ENCODE results near the gene NMT2. TPM values are rescaled to one million over a fixed set of nuclear protein-coding genes. Genes with fewer than 3 reads are reported as not detected.

The NMT2 gene
- polyA plus RNA-seq, 3 donors, result 0.35 to 1.1 (median 0.36) TPM

DNA sequence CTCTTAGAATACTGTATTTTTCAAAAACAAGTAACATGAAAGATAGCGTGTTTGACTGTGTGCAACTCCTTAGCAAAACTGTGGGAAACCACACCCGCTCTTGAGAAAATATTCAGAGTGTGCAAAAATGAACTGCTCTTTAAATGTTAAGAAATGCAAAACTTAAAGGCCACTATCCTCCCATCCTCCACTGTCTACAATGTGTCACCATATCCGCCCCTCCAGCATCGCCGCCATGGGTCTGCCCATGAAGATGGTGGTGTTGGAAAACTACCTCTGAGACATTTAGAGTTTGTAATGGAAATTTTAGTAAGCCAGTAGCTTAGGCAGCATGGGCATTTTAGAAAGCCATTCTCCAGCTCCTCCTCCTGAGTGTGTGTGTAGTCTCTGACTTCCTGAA is 20.1 kb upstream of the NMT2 start:
- Histone ChIP-seq H3K27ac (ENCODE audit: low read depth in 1 of 2, low read length in 2 of 2) (no peak overlapping the region), H4K20me1 (ENCODE audit: insufficient read depth, low read length) (no peaks in the 10 kb centered on the region), H3K36me3 (replicated peaks in 1 of 2; ENCODE audit: control insufficient read depth in 1 of 2, insufficient read depth in 2 of 2, low read length in 2 of 2) (no peaks in the 10 kb centered on the region), H3K9ac (ENCODE audit: insufficient read depth, low read length, poor library complexity, severe bottlenecking) (no peak overlapping the region), H3K4me2 (replicated peaks; ENCODE audit: extremely low read depth, low read length, poor library complexity, severe bottlenecking) (no peak overlapping the region), H3K4me1 (ENCODE audit: control insufficient read depth in 1 of 2, insufficient read depth in 2 of 2, low read length in 2 of 2) (peaks cover 0 to 4% of the 10 kb centered on the region in 2 donors), H3K27me3 (ENCODE audit: control insufficient read depth in 2 of 2, insufficient read depth in 2 of 2, low read length in 2 of 2) (peaks cover 3 to 8% of the 10 kb centered on the region in 2 donors), H2AFZ (ENCODE audit: insufficient read depth, low read depth, low read length, poor library complexity, severe bottlenecking) (no peak overlapping the region), H3K4me3 (replicated peaks in 1 of 3; ENCODE audit: low read depth in 2 of 3, low read length in 3 of 3) (no peak overlapping the region), H3K79me2 (ENCODE audit: insufficient read depth, low read length) (no peaks in the 10 kb centered on the region), H3K9me3 (replicated peaks in 1 of 2; ENCODE audit: control insufficient read depth in 1 of 2, insufficient read depth in 1 of 2, low read length in 2 of 2) (peaks cover 5 to 6% of the 10 kb centered on the region in 2 donors)
- no CpG with 5 or more reads among the region's 5 CpGs for WGBS (ENCODE audit: insufficient coverage)
- DNase-seq, result no peak
- Mint-ChIP-seq H3K27me3 (ENCODE audit: low read depth in 3 of 3) (peaks cover 31 to 44% (median 36%) of the 10 kb centered on the region in 3 donors), H3K36me3 (no peaks in the 10 kb centered on the region), H3K9me3 (peaks cover 2 to 17% (median 10%) of the 10 kb centered on the region in 7 donors), H3K4me1 (peaks cover 5% of the 10 kb centered on the region), H3K27ac (no peak overlapping the region), H3K4me3 (no peak overlapping the region)
- intact Hi-C loops (cut with micrococcal nuclease), result no loop called here
- TF ChIP-seq, protein P1, sequence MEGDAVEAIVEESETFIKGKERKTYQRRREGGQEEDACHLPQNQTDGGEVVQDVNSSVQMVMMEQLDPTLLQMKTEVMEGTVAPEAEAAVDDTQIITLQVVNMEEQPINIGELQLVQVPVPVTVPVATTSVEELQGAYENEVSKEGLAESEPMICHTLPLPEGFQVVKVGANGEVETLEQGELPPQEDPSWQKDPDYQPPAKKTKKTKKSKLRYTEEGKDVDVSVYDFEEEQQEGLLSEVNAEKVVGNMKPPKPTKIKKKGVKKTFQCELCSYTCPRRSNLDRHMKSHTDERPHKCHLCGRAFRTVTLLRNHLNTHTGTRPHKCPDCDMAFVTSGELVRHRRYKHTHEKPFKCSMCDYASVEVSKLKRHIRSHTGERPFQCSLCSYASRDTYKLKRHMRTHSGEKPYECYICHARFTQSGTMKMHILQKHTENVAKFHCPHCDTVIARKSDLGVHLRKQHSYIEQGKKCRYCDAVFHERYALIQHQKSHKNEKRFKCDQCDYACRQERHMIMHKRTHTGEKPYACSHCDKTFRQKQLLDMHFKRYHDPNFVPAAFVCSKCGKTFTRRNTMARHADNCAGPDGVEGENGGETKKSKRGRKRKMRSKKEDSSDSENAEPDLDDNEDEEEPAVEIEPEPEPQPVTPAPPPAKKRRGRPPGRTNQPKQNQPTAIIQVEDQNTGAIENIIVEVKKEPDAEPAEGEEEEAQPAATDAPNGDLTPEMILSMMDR (IDR thresholded peaks at IDR 0.05), result no peak

DNA sequence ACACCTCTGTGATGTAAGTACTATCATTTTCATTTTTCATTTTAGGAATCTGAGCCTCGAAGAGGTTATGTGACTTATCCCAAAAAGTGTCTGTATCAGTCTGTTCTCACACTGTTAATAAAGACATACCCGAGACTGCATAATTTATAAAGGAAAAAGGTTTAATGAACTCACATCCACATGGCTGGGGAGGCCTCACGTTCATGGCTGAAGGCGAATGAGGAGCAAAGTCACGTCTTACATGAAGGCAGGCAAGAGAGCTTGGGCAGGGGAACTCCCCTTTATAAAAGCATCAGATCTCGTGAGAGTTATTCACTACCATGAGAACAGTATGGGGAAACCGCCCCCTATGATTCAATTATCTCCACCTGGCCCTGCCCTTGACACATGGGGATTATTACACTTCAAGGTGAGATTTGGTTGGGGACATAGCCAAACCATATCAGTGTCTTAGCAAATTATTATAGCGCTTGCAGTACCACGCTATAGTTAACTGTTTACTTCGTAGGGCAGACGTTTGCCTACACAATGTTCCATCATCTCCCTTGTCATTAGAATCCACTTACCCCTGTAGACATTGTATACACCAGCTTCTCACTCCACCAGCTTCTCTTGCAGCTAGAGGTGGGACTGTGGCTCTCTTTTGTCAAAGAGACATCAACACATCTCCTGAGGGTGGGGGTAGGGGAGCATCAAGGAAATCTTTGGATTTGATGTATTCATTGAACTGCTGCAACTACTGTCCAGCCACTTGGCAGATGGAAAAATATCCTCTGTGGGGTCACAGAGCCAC is 15.4 kb upstream of the NMT2 start:
- Histone ChIP-seq H3K36me3 (replicated peaks in 1 of 2; ENCODE audit: control insufficient read depth in 1 of 2, insufficient read depth in 2 of 2, low read length in 2 of 2) (no peaks in the 10 kb centered on the region), H3K79me2 (ENCODE audit: insufficient read depth, low read length) (no peaks in the 10 kb centered on the region), H4K20me1 (ENCODE audit: insufficient read depth, low read length) (no peaks in the 10 kb centered on the region), H3K9me3 (replicated peaks in 1 of 2; ENCODE audit: control insufficient read depth in 1 of 2, insufficient read depth in 1 of 2, low read length in 2 of 2) (no peaks in the 10 kb centered on the region), H3K9ac (ENCODE audit: insufficient read depth, low read length, poor library complexity, severe bottlenecking) (no peak overlapping the region), H3K4me2 (replicated peaks; ENCODE audit: extremely low read depth, low read length, poor library complexity, severe bottlenecking) (no peak overlapping the region), H3K27ac (ENCODE audit: low read depth in 1 of 2, low read length in 2 of 2) (no peak overlapping the region), H2AFZ (ENCODE audit: insufficient read depth, low read depth, low read length, poor library complexity, severe bottlenecking) (no peak overlapping the region), H3K27me3 (ENCODE audit: control insufficient read depth in 2 of 2, insufficient read depth in 2 of 2, low read length in 2 of 2) (peaks cover 0 to 2% of the 10 kb centered on the region in 2 donors), H3K4me3 (replicated peaks in 1 of 3; ENCODE audit: low read depth in 2 of 3, low read length in 3 of 3) (no peak overlapping the region), H3K4me1 (ENCODE audit: control insufficient read depth in 1 of 2, insufficient read depth in 2 of 2, low read length in 2 of 2) (no peaks in the 10 kb centered on the region)
- Mint-ChIP-seq H3K27ac (no peak overlapping the region), H3K36me3 (no peaks in the 10 kb centered on the region), H3K9me3 (peaks cover 0 to 8% (median 1%) of the 10 kb centered on the region in 7 donors), H3K27me3 (ENCODE audit: low read depth in 3 of 3) (peaks cover 22 to 52% (median 37%) of the 10 kb centered on the region in 3 donors), H3K4me3 (no peak overlapping the region), H3K4me1 (no peaks in the 10 kb centered on the region)
- DNase-seq, result no peak
- intact Hi-C loops (cut with micrococcal nuclease), result no loop called here
- 93% methylated on average over 3 of the region's 11 CpGs for WGBS (ENCODE audit: insufficient coverage)
- TF ChIP-seq, protein P1 (IDR thresholded peaks at IDR 0.05), result no peak
